ENCODE results near the gene CES3.

CES3 gene

GRCh38 chr16:67017421-67017750 lies 56.3 kb downstream of the CES3 start:
- Histone ChIP-seq H3K4me1 (ENCODE audit: control insufficient read depth, insufficient read depth, low read length) (peaks cover 14% of the 10 kb centered on the region), H3K27me3 (ENCODE audit: control insufficient read depth, insufficient read depth, low read length, poor library complexity, severe bottlenecking) (peaks cover 45% of the 10 kb centered on the region), H3K4me3 (ENCODE audit: insufficient read depth, low read depth, low read length) (no peak overlapping the region), H3K9me3 (ENCODE audit: control insufficient read depth, low read length) (no peaks in the 10 kb centered on the region), H3K36me3 (ENCODE audit: control insufficient read depth, insufficient read depth, low read length) (no peaks in the 10 kb centered on the region), H3K27ac (ENCODE audit: insufficient read depth, low read depth, low read length, poor library complexity, severe bottlenecking) (no peak overlapping the region)
- 93 to 94% methylated on average over 4 of the region's 4 CpGs for WGBS, 2 experiments

- no peak overlapping the region for H3K27ac ChIP-seq (ENCODE audit: insufficient read depth, low read depth, low read length, poor library complexity, severe bottlenecking)
- peaks cover 14% of the 10 kb centered on the region for H3K4me1 ChIP-seq (ENCODE audit: control insufficient read depth, insufficient read depth, low read length)
- no peak overlapping the region for H3K4me3 ChIP-seq (ENCODE audit: insufficient read depth, low read depth, low read length)
- no peaks in the 10 kb centered on the region for H3K9me3 ChIP-seq (ENCODE audit: control insufficient read depth, low read length)
- no peaks in the 10 kb centered on the region for H3K36me3 ChIP-seq (ENCODE audit: control insufficient read depth, insufficient read depth, low read length)
- H3K27me3 ChIP-seq (ENCODE audit: control insufficient read depth, insufficient read depth, low read length, poor library complexity, severe bottlenecking), result peaks cover 40% of the 10 kb centered on the region
- 28% methylated on average over 6 of the region's 6 CpGs for WGBS, 2 experiments
Measured at GRCh38 chr16:67017810-67018488, 56.9 kb downstream of the CES3 start.

- Histone ChIP-seq H3K9me3 (ENCODE audit: control insufficient read depth, low read length) (no peaks in the 10 kb centered on the region), H3K36me3 (ENCODE audit: control insufficient read depth, insufficient read depth, low read length) (no peaks in the 10 kb centered on the region), H3K4me3 (ENCODE audit: insufficient read depth, low read depth, low read length) (no peak overlapping the region), H3K4me1 (ENCODE audit: control insufficient read depth, insufficient read depth, low read length) (peaks cover 6% of the 10 kb centered on the region), H3K27ac (ENCODE audit: insufficient read depth, low read depth, low read length, poor library complexity, severe bottlenecking) (no peak overlapping the region), H3K27me3 (ENCODE audit: control insufficient read depth, insufficient read depth, low read length, poor library complexity, severe bottlenecking) (peaks cover 27% of the 10 kb centered on the region)
- WGBS, 2 experiments, result 91 to 95% methylated on average over 8 of the region's 8 CpGs
Measured at GRCh38 chr16:67019171-67019570, 58.1 kb downstream of the CES3 start.

GRCh38 chr16:67021321-67021720 lies 60.3 kb downstream of the CES3 start:
- Histone ChIP-seq H3K4me3 (ENCODE audit: insufficient read depth, low read depth, low read length) (no peak overlapping the region), H3K4me1 (ENCODE audit: control insufficient read depth, insufficient read depth, low read length) (no peaks in the 10 kb centered on the region), H3K27me3 (ENCODE audit: control insufficient read depth, insufficient read depth, low read length, poor library complexity, severe bottlenecking) (peaks cover 6% of the 10 kb centered on the region), H3K9me3 (ENCODE audit: control insufficient read depth, low read length) (no peaks in the 10 kb centered on the region), H3K36me3 (ENCODE audit: control insufficient read depth, insufficient read depth, low read length) (no peaks in the 10 kb centered on the region), H3K27ac (ENCODE audit: insufficient read depth, low read depth, low read length, poor library complexity, severe bottlenecking) (no peak overlapping the region)
- WGBS, 2 experiments, result 81 to 83% methylated on average over 3 of the region's 3 CpGs

- Histone ChIP-seq H3K36me3 (ENCODE audit: control insufficient read depth, insufficient read depth, low read length) (no peaks in the 10 kb centered on the region), H3K27ac (ENCODE audit: insufficient read depth, low read depth, low read length, poor library complexity, severe bottlenecking) (no peak overlapping the region), H3K27me3 (ENCODE audit: control insufficient read depth, insufficient read depth, low read length, poor library complexity, severe bottlenecking) (no peaks in the 10 kb centered on the region), H3K4me1 (ENCODE audit: control insufficient read depth, insufficient read depth, low read length) (no peaks in the 10 kb centered on the region), H3K9me3 (ENCODE audit: control insufficient read depth, low read length) (no peaks in the 10 kb centered on the region), H3K4me3 (ENCODE audit: insufficient read depth, low read depth, low read length) (no peak overlapping the region)
- 87 to 93% methylated on average over 4 of the region's 4 CpGs for WGBS, 2 experiments
Measured at GRCh38 chr16:67022531-67023214, 61.6 kb downstream of the CES3 start.

GRCh38 chr16:67023689-67024088 lies 62.6 kb downstream of the CES3 start:
- H3K4me3 ChIP-seq (ENCODE audit: insufficient read depth, low read depth, low read length), result no peak overlapping the region
- no peaks in the 10 kb centered on the region for H3K36me3 ChIP-seq (ENCODE audit: control insufficient read depth, insufficient read depth, low read length)
- WGBS, 2 experiments, result 100% methylated on average over 1 of the region's 1 CpG
- H3K27ac ChIP-seq (ENCODE audit: insufficient read depth, low read depth, low read length, poor library complexity, severe bottlenecking), result no peak overlapping the region
- peaks cover 6% of the 10 kb centered on the region for H3K4me1 ChIP-seq (ENCODE audit: control insufficient read depth, insufficient read depth, low read length)
- no peaks in the 10 kb centered on the region for H3K27me3 ChIP-seq (ENCODE audit: control insufficient read depth, insufficient read depth, low read length, poor library complexity, severe bottlenecking)
- no peaks in the 10 kb centered on the region for H3K9me3 ChIP-seq (ENCODE audit: control insufficient read depth, low read length)

Data from ectodermal cell (in vitro differentiated cells).